Measurements from ENCODE around the gene SYNPR. TPM values are rescaled to one million over a fixed set of nuclear protein-coding genes. Genes with fewer than 3 reads are reported as not detected.

The SYNPR gene
- total and polyA plus RNA-seq, 9 donors: not detected

- intact Hi-C loops (cut with DNase I): no loop called here
- Histone ChIP-seq H3K27ac (no peak overlapping the region), H3K4me3 (no peak overlapping the region), H3K4me1 (ENCODE audit: insufficient read depth) (peaks cover 2% of the 10 kb centered on the region), H3K27me3 (no peaks in the 10 kb centered on the region), H3K9me3 (no peaks in the 10 kb centered on the region), H3K36me3 (no peaks in the 10 kb centered on the region)
- no peak for DNase-seq
- no peak for TF ChIP-seq CTCF (IDR thresholded peaks at IDR 0.05)
- no peak for TF ChIP-seq EP300 (IDR thresholded peaks at IDR 0.05)
- no peak for TF ChIP-seq POLR2A (IDR thresholded peaks at IDR 0.05)
- 68 to 92% (median 73%) methylated on average over 5 of the region's 5 CpGs for WGBS, 3 donors
Observed at GRCh38 chr3:63654931-63655330, 376.8 kb downstream of the SYNPR start.

- intact Hi-C loops (cut with DNase I): no loop called here
- TF ChIP-seq POLR2A (IDR thresholded peaks at IDR 0.05): no peak
- no peak for TF ChIP-seq EP300 (IDR thresholded peaks at IDR 0.05)
- TF ChIP-seq CTCF (IDR thresholded peaks at IDR 0.05): no peak
- WGBS, 3 donors: 41 to 54% (median 49%) methylated on average over 4 of the region's 4 CpGs
Observed at GRCh38 chr3:63655519-63655918, 377.4 kb downstream of the SYNPR start.

GRCh38 chr3:63656786-63657185 lies 378.7 kb downstream of the SYNPR start:
- intact Hi-C loops (cut with DNase I): no loop called here
- DNase-seq: no peak
- Histone ChIP-seq H3K4me3 (no peak overlapping the region), H3K4me1 (ENCODE audit: insufficient read depth) (peaks cover 2% of the 10 kb centered on the region), H3K9me3 (no peaks in the 10 kb centered on the region), H3K36me3 (no peaks in the 10 kb centered on the region), H3K27ac (no peak overlapping the region), H3K27me3 (no peaks in the 10 kb centered on the region)
- no peak for TF ChIP-seq EP300 (IDR thresholded peaks at IDR 0.05)
- TF ChIP-seq CTCF (IDR thresholded peaks at IDR 0.05): no peak
- no peak for TF ChIP-seq POLR2A (IDR thresholded peaks at IDR 0.05)
- WGBS, 3 donors: 39 to 41% (median 39%) methylated on average over 6 of the region's 6 CpGs

More at GRCh38 chr3:63655519-63655918, 377.4 kb downstream of the SYNPR start:
- Histone ChIP-seq H3K9me3 (no peaks in the 10 kb centered on the region), H3K4me3 (no peak overlapping the region), H3K27me3 (no peaks in the 10 kb centered on the region), H3K27ac (no peak overlapping the region), H3K4me1 (ENCODE audit: insufficient read depth) (peaks cover 2% of the 10 kb centered on the region), H3K36me3 (no peaks in the 10 kb centered on the region)
- DNase-seq: no peak

GRCh38 chr3:63661242-63661641 lies 383.1 kb downstream of the SYNPR start:
- WGBS, 3 donors: 79 to 90% (median 83%) methylated on average over 1 of the region's 1 CpG

More at GRCh38 chr3:63661242-63661641, 383.1 kb downstream of the SYNPR start:
- H3K4me3 ChIP-seq: no peak overlapping the region
- H3K36me3 ChIP-seq: no peaks in the 10 kb centered on the region
- H3K27me3 ChIP-seq: no peaks in the 10 kb centered on the region
- TF ChIP-seq CTCF (IDR thresholded peaks at IDR 0.05) (no peak), EP300 (IDR thresholded peaks at IDR 0.05) (no peak), POLR2A (IDR thresholded peaks at IDR 0.05) (no peak)
- H3K9me3 ChIP-seq: no peaks in the 10 kb centered on the region
- no peak for DNase-seq
- peaks cover 2% of the 10 kb centered on the region for H3K4me1 ChIP-seq (ENCODE audit: insufficient read depth)
- intact Hi-C loops (cut with DNase I): no loop called here
- no peak overlapping the region for H3K27ac ChIP-seq
